ENCODE measurements around the gene ZBTB4.

DNA sequence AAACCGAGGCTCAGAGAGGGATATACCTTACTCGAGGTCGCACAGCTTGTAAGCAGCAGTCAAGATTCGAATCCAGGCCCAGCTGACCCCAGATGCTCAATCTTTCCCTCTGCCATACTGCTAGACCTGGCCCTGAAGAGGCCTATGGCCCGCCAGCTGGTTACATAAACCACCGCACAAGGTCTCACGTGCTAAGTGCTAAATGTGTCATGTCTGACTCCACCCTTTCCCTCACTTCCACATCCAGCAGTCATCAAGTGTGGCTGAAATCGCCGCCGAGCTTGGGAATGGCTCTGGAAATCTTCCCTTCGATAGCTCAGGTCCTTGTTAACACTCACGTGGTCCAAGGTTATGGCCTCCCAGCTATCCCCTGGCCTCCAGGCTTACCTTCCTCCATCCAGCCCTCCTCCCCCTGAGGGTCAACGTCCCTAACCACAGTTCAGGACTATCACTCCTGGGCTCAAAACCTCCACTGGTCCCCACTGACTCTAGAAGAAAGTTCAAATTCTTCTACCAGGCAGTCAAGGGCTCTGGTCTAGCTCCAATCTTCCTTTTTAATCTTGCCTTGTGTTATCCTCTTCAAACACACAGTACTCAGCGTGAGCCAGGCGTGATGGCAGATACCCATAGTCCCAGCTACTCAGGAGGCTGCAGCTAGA lies 3.5 kb downstream of the ZBTB4 start:
- TF ChIP-seq, protein P1, sequence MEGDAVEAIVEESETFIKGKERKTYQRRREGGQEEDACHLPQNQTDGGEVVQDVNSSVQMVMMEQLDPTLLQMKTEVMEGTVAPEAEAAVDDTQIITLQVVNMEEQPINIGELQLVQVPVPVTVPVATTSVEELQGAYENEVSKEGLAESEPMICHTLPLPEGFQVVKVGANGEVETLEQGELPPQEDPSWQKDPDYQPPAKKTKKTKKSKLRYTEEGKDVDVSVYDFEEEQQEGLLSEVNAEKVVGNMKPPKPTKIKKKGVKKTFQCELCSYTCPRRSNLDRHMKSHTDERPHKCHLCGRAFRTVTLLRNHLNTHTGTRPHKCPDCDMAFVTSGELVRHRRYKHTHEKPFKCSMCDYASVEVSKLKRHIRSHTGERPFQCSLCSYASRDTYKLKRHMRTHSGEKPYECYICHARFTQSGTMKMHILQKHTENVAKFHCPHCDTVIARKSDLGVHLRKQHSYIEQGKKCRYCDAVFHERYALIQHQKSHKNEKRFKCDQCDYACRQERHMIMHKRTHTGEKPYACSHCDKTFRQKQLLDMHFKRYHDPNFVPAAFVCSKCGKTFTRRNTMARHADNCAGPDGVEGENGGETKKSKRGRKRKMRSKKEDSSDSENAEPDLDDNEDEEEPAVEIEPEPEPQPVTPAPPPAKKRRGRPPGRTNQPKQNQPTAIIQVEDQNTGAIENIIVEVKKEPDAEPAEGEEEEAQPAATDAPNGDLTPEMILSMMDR (IDR thresholded peaks at IDR 0.05) = no peak
- no peak for TF ChIP-seq POLR2A (IDR thresholded peaks at IDR 0.05)
- peak in 2 of 3 donors; percentile 36 to 52 for TF ChIP-seq POLR2AphosphoS5 (IDR thresholded peaks at IDR 0.05)
- no peak for TF ChIP-seq EP300 (IDR thresholded peaks at IDR 0.05)

Data from stomach (tissue), 4 donors.